ENCODE measurements around the gene NR0B2. TPM values are rescaled to one million over a fixed set of nuclear protein-coding genes. Genes with fewer than 3 reads are reported as not detected.

Gene NR0B2
- total and polyA plus RNA-seq, 2 of the 13 experiments (the other 11 are each of a cell fraction or from before 2014, with no cell fraction given): 72.5 to 133 TPM

DNA sequence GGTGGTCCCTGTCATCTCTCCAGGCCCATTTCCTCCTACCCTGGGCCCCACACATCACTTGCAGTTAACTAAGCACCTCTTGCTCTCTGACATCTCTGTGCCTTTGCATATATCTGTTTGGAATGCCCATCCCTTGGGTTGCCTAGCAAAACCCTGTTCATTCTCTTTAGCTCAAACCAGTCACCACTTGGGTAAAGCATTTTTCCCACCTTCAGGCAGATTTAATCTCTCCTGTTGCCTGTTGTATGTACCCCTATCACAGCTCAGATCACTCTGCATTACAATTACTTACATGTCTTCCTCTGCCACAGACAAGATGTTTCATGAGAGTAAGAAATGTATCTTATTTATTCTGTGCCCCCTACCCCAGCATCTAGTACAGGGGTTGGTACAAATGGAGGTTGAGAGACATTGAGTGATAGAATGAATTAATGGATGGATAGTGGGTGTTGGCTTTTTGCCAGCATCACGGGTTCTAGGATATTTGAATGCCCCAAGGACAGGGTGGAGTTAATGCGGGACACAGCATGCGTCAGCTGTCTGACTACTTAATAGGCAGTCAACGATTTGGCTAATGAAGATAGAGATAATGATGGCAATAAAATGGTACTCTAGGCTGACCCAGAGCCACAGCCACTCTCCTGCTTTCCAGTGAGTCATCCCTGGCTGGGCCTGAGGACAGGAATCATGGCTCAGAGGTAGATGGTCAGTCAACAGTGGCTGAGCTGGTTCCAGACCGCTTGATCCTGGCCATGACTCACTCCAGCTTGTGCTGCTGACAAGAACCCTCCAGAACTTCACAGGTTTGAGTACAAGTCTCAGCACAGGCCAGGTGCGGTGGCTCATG, 6.5 kb downstream of the NR0B2 start (continued):
- TF ChIP-seq, protein P1, sequence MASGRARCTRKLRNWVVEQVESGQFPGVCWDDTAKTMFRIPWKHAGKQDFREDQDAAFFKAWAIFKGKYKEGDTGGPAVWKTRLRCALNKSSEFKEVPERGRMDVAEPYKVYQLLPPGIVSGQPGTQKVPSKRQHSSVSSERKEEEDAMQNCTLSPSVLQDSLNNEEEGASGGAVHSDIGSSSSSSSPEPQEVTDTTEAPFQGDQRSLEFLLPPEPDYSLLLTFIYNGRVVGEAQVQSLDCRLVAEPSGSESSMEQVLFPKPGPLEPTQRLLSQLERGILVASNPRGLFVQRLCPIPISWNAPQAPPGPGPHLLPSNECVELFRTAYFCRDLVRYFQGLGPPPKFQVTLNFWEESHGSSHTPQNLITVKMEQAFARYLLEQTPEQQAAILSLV (CRISPR knock-in tag; IDR thresholded peaks at IDR 0.05; ENCODE audit: borderline replicate concordance): no peak
- TF ChIP-seq, protein P2, sequence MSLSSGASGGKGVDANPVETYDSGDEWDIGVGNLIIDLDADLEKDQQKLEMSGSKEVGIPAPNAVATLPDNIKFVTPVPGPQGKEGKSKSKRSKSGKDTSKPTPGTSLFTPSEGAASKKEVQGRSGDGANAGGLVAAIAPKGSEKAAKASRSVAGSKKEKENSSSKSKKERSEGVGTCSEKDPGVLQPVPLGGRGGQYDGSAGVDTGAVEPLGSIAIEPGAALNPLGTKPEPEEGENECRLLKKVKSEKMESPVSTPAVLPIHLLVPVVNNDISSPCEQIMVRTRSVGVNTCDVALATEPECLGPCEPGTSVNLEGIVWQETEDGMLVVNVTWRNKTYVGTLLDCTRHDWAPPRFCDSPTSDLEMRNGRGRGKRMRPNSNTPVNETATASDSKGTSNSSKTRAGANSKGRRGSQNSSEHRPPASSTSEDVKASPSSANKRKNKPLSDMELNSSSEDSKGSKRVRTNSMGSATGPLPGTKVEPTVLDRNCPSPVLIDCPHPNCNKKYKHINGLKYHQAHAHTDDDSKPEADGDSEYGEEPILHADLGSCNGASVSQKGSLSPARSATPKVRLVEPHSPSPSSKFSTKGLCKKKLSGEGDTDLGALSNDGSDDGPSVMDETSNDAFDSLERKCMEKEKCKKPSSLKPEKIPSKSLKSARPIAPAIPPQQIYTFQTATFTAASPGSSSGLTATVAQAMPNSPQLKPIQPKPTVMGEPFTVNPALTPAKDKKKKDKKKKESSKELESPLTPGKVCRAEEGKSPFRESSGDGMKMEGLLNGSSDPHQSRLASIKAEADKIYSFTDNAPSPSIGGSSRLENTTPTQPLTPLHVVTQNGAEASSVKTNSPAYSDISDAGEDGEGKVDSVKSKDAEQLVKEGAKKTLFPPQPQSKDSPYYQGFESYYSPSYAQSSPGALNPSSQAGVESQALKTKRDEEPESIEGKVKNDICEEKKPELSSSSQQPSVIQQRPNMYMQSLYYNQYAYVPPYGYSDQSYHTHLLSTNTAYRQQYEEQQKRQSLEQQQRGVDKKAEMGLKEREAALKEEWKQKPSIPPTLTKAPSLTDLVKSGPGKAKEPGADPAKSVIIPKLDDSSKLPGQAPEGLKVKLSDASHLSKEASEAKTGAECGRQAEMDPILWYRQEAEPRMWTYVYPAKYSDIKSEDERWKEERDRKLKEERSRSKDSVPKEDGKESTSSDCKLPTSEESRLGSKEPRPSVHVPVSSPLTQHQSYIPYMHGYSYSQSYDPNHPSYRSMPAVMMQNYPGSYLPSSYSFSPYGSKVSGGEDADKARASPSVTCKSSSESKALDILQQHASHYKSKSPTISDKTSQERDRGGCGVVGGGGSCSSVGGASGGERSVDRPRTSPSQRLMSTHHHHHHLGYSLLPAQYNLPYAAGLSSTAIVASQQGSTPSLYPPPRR (CRISPR knock-in tag; IDR thresholded peaks at IDR 0.05; ENCODE audit: borderline replicate concordance): peak; percentile 27; the same call in 1 of the 2 replicates
- no peak for TF ChIP-seq PAX8 (CRISPR knock-in tag; IDR thresholded peaks at IDR 0.05; ENCODE audit: borderline replicate concordance)
- TF ChIP-seq ZSCAN30 (CRISPR knock-in tag; IDR thresholded peaks at IDR 0.05): no peak
- no peak for TF ChIP-seq ZFP1 (CRISPR knock-in tag; IDR thresholded peaks at IDR 0.05)
- no peak for TF ChIP-seq ZNF614 (CRISPR knock-in tag; IDR thresholded peaks at IDR 0.05; ENCODE audit: borderline replicate concordance)
- no peak for TF ChIP-seq NAIF1 (CRISPR knock-in tag; IDR thresholded peaks at IDR 0.05; ENCODE audit: borderline replicate concordance)
- TF ChIP-seq BCL6 (CRISPR knock-in tag; IDR thresholded peaks at IDR 0.05): no peak
- no peak for TF ChIP-seq HOXA7 (CRISPR knock-in tag; IDR thresholded peaks at IDR 0.05)
- peak; percentile 78; the same call in 1 of the 2 replicates for TF ChIP-seq JUN (CRISPR knock-in tag; IDR thresholded peaks at IDR 0.05)
- no peak for TF ChIP-seq HIVEP1 (CRISPR knock-in tag; IDR thresholded peaks at IDR 0.05)
- TF ChIP-seq TBX2 (CRISPR knock-in tag; IDR thresholded peaks at IDR 0.05; ENCODE audit: borderline replicate concordance): 0 out of 2 replicates have a peak, but pooled peaks have one; percentile 17
- TF ChIP-seq, protein P3, sequence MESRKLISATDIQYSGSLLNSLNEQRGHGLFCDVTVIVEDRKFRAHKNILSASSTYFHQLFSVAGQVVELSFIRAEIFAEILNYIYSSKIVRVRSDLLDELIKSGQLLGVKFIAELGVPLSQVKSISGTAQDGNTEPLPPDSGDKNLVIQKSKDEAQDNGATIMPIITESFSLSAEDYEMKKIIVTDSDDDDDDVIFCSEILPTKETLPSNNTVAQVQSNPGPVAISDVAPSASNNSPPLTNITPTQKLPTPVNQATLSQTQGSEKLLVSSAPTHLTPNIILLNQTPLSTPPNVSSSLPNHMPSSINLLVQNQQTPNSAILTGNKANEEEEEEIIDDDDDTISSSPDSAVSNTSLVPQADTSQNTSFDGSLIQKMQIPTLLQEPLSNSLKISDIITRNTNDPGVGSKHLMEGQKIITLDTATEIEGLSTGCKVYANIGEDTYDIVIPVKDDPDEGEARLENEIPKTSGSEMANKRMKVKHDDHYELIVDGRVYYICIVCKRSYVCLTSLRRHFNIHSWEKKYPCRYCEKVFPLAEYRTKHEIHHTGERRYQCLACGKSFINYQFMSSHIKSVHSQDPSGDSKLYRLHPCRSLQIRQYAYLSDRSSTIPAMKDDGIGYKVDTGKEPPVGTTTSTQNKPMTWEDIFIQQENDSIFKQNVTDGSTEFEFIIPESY (CRISPR knock-in tag; IDR thresholded peaks at IDR 0.05): 0 out of 2 replicates have a peak, but pooled peaks have one; percentile 15
- TF ChIP-seq, protein P4, sequence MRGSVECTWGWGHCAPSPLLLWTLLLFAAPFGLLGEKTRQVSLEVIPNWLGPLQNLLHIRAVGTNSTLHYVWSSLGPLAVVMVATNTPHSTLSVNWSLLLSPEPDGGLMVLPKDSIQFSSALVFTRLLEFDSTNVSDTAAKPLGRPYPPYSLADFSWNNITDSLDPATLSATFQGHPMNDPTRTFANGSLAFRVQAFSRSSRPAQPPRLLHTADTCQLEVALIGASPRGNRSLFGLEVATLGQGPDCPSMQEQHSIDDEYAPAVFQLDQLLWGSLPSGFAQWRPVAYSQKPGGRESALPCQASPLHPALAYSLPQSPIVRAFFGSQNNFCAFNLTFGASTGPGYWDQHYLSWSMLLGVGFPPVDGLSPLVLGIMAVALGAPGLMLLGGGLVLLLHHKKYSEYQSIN (CRISPR knock-in tag; IDR thresholded peaks at IDR 0.05; ENCODE audit: borderline replicate concordance): no peak
- no peak for TF ChIP-seq ZSCAN9 (CRISPR knock-in tag; IDR thresholded peaks at IDR 0.05; ENCODE audit: borderline replicate concordance)
- TF ChIP-seq, protein P5, sequence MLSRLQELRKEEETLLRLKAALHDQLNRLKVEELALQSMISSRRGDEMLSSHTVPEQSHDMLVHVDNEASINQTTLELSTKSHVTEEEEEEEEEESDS (CRISPR knock-in tag; IDR thresholded peaks at IDR 0.05; ENCODE audit: borderline replicate concordance): no peak

Measured in HepG2 (cell line).